ENCODE data around the gene TRABD2B.

TRABD2B gene

DNA sequence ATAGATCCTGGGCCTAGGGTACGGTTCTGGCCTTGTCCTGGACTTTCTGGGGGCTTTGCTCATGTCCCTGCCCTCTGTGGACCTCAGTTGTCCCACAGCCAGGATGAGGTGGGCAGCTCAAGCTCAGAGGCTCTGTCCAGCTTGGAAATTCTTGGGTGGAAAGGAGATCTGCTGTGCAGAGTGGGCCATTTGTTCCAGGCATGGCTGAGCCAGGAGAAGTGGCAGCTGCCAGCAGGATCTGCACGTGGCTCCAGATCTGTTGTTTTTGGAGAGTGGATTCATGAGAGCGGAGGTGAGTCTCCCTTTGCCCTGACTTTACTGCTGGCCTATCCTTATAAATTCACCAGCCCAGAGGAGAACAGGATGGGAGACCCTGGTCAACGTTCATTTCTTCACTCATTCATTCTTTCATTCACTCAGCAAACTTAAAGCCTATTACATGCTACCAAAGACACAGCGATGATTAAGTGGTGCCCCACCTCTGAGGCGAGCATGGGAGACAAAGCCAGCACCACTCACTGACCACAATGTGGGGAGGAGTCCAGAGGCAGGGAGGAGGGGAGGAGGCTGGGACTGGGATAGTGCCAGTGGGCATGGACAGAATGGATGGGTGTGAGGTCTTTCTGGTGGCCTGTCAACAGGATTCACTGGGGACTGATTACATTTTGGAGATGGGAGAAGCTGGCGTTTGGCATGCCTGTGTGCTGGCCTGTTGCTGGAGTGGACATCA is 205.1 kb downstream of the TRABD2B start:
- no peak overlapping the region for H3K27ac ChIP-seq
- TF ChIP-seq, protein P1, sequence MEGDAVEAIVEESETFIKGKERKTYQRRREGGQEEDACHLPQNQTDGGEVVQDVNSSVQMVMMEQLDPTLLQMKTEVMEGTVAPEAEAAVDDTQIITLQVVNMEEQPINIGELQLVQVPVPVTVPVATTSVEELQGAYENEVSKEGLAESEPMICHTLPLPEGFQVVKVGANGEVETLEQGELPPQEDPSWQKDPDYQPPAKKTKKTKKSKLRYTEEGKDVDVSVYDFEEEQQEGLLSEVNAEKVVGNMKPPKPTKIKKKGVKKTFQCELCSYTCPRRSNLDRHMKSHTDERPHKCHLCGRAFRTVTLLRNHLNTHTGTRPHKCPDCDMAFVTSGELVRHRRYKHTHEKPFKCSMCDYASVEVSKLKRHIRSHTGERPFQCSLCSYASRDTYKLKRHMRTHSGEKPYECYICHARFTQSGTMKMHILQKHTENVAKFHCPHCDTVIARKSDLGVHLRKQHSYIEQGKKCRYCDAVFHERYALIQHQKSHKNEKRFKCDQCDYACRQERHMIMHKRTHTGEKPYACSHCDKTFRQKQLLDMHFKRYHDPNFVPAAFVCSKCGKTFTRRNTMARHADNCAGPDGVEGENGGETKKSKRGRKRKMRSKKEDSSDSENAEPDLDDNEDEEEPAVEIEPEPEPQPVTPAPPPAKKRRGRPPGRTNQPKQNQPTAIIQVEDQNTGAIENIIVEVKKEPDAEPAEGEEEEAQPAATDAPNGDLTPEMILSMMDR (conservative IDR thresholded peaks at IDR 0.05) = no peak

DNA sequence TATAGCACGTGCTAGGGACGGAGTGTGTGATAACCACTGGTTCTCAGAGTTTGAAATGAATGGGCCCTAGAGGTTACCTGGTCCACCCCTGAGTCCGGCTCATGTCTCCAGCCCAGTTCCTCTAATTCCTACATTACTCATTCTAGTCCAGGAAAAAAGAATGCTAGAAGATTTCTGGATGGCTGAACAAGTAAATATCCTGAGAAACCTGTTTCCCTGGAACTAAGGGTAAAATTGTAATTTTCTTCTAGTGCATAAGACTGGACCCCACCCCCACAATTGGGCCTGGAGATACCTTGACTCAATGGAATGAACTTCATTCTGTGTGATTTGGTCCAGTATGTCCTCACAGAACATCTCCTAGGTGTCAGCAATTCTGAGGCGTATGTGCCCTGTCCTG is 208.4 kb downstream of the TRABD2B start:
- TF ChIP-seq, protein P1 (conservative IDR thresholded peaks at IDR 0.05) = no peak
- H3K27ac ChIP-seq = no peak overlapping the region

DNA sequence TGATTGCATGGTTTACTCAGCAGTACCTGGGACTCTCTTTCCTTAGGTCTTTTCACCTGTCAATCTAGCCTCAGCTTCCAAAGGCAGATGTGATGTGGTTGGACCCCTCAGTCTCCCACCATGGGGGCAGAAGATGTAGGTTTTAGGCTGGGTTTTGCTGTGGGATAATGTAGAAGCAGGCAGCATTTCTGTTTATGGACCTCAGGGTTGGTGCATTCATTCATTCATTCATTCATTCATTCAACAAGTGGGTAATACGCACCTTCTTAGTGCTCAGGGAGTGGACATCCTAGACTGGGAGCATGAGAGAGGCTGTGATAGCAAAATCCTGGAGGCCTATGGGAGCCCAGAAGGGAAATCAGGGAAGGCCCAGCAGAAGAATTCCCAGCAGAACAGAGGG is 209.6 kb downstream of the TRABD2B start:
- TF ChIP-seq, protein P1 (conservative IDR thresholded peaks at IDR 0.05) = no peak
- H3K27ac ChIP-seq = no peak overlapping the region

DNA sequence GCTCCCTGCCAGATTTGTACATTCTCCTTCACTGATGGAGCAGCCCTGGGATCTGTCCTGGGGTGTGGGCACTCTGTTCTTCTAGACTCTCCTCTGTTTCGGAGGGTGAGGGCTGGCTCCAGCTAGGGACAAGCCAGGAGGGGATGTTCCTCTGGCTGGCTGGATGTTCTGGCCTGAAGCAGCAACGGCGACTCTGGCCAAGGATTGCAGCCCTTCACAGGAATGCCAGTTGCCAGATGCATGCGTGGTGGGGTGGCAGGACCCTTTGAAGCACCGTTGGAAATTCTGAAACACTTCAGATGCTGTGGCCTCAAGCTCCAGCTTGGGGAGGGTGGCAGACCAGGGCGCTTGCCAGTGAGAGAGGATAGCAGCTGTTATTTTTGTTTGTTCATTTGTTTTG is 210.9 kb downstream of the TRABD2B start:
- TF ChIP-seq, protein P1 (conservative IDR thresholded peaks at IDR 0.05) = no peak
- no peak overlapping the region for H3K27ac ChIP-seq

DNA sequence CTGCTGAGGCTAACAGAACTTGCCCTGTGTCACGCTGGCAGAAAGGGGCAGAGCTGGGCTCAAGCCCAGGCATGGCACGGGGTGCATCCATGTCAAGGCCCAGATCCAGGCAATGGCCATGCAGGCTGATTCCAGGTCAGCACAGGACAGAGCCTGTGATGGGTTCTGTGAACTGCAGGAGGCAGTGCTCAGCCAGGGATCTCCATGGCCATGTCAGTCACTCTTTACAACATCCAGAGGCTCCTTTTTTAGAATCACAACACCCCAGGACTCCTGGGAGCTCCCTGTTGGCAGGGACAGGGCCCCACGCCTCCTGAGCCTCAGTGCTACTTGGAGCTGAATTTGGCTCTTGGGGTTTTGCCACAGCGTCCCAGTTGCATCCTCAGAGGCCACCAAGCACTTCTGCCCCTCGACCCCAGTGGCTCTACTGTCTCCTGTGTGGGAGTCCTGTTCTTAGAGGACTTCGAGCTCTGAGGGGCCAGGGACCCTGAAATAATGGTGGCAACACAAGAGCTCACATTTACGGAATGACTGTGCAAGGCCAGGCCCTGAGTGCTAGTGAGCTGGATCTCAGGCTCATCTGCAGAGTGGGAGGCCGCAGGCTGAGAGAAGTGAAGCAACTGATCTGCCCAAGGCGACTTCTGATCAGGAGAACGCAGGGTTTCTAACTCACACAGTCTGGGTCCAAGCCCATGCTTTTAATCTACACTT is 211.5 kb downstream of the TRABD2B start:
- TF ChIP-seq, protein P1 (conservative IDR thresholded peaks at IDR 0.05) = no peak
- no peak overlapping the region for H3K27ac ChIP-seq

DNA sequence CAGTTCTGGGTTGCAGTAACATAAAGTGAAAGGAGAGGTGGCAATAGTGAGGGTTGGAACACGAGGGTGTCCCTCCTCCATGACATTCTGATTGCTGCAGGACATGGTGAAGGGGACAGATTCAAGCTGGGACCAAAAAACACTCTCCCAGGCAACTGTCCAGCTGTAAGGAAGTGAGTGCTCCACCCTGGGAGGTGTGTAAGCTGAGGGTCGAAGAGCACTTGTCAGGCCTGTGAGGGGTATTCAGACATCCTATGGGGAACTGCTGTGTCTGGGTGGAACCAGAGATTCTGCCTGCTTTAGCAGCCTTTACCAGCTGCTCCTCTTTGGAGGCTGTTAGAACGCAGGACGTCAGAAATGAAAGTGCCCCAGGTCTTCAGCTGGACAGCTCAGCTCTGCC is 212.1 kb downstream of the TRABD2B start:
- H3K27ac ChIP-seq = no peak overlapping the region
- TF ChIP-seq, protein P1 (conservative IDR thresholded peaks at IDR 0.05) = no peak

DNA sequence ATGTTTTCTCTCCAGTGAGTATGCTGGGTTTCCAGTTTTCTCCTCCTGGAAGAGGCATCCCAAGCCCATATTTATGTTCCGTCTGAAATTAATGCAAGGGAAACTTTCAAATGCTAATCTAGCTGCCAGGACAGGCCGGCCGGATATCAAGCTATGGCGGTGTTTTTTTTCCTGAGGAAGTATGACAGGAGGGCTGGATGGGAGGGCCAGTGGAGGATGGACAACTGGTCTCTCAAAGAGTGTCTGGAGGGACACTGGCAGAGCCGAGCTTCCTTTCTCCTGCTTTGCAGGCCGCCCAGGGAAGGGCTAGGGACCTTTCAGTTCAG is 212.7 kb downstream of the TRABD2B start:
- TF ChIP-seq, protein P1 (conservative IDR thresholded peaks at IDR 0.05) = no peak
- H3K27ac ChIP-seq = no peak overlapping the region

Data from VCaP (cell line).